Myocyte (in vitro differentiated cells): ENCODE results near the gene TANGO2. TPM values are rescaled to one million over a fixed set of nuclear protein-coding genes. Genes with fewer than 3 reads are reported as not detected.

Experiments
- DNase-seq: peaks from one replicate; pipeline ENCODE4 v3.0.0-alpha.2; 2012; ENCODE audit warnings: low read depth
- microRNA counts: library from miRNA; unstranded; fragments of <30 nt; microRNA quantifications from one replicate; lab custom pipeline; 2016
- microRNA-seq: library from miRNA; unstranded; fragments of <30 nt; microRNA quantifications from one replicate; pipeline ENCODE4, GENCODE V29; 2016
- total RNA-seq: library from RNA; depleted of rRNA; stranded (reverse); fragments of >200 nt; gene quantifications from 2 replicates; pipeline ENCODE4 v1.2.3, GENCODE V29; 2014

The TANGO2 gene
- total RNA-seq, 1 donor from 2014 or later, result 39.0 TPM

DNA sequence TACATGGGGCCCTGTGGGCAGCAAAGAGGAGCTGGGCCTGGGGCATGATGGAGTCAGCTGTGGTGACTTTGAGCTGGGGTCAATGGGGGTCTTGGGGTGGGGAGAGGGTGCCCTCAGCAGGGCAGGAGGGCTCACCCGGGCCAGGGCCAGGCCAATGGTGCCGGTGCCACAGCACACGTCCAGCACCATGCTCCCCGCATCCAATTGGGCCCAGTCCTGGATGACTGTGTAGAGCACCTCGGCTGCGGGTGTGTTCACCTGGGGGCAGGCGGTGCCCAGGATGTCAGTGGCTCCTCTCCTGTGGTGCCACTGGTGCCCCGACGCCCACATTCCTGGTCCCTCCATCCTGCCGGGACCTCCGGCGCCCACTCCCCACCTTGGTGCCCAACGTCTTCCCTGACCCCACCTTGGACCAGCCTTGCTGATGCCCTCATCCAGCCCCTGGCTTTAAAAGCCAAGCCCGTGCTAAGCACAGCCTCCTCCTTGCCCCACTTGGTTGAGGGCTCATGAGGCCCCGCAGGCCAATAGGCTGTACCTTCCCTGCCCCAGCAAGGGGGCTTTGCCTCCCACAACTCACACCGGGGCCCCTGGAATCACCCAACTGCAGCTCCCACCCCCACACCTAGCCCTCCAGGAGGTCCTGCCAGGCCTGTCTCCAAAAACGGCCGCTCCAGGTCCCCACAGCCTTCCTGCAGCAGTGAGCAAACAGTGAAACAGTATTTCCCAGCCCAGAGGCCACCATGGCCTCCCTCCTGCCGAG lies 92.8 kb downstream of the TANGO2 start:
- no peak for DNase-seq

DNA sequence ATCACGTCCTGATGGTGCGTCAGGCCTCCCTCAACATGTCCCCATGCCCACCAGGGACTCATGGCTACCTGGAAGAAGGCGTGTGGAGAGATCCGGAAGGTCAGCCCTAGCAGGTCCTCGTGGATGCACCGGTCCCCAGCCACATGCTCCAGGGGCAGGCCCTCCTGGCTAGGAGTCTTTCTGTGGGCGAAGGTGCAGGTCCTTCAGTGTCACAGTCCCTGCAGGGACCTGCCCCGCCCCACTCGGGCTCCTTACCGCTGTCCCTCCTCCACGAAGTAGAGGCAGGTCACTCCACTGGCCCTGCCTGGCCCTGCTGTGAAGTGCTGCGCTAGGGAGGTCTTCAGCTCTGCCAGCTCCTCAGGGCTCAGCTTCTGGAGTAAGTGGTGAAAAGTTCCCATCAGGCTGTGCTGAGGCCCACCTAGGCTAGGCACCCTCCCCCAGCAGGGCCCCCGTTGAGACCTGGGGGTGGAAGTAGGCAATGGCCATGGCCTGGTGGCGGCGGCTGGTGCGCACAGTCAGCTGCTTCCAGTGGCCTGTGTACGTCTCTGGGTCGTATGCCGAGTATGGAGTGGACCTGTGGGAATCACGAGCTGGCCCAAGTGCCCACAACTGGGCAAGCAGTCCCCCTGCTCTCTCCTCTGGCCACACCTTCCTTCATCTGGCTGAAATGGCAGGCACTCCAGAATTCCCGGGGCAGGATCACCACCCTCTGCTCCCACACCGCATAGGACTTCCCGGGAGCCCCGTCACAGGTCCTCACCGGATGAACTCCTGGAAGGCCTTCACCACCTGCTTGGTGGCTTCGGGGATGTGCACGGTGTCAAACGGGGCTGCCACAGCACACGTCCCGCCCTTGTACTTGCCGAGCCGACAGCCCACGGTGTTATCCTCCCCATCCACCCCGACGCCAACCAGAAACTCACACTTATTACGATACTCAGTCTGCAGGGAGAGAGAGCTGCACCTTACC lies 93.9 kb downstream of the TANGO2 start:
- no peak for DNase-seq

DNA sequence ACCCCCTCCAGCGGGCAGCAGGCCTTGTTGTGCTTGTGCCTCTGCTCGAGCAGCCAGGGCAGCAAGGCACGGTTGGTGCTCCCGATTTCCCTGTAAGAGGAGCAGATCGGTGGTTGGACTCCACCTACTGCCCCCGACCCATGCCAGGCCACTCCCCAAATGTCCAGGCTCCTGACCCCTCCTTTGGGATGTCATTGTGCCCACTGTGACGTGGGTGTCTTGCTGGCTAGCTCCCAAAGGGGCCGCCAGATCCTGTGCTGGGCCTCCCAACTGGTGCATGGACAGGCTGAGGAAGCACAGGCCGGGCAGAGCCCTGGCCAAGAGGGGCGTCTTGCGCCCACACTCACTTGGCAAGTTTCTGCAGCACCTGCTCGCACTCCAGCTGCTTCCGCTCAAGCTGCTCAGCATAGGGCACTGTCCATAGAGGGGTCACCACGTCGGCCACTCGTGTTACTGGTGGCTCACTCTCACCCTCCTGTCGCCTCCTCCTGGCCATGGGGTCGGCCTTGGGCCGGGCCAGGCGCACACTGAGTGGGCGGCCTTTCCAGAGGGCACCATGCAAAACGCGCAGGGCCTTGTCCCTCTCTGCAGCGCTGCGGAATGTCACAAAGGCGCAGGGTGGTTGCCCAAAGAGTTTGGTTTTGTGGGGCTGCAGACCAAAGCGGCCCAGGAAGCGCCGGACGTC lies 94.9 kb downstream of the TANGO2 start, which contains the start of gene RANBP1:
RANBP1 (plus strand) TSS at position 414 of the 685 bp plus-strand sequence; CDS start at position 495, 81 bp downstream.
- peak; percentile 90 for DNase-seq

DNA sequence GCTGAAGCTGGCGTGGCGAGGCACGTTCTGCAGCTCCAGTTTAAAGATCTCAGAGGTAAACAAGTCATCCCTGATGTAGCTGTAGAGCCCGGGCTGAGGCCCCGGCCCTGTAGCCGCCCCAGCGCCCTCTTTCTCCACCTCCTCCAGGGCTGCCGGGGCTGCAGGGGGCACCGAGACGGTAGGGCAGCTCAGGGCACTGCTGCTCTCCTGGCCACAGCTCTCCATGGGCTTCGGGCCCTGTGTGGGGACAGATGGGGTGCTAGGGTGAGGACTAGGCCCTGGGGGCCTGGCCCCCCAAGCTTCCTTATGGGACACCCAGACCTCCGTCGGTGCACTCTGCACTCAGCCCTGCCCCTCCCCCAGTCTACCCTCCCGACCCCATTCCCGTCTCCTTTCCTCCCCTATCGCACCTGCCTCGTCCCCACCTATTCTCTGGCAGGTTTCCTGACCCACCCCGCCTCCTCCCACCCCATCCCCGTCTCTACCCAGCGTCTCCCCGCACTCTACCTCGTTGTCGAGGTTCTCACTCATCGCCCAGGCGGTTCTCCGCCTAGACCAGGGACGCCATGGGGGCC lies 95.6 kb downstream of the TANGO2 start:
- DNase-seq, result no peak

MicroRNA genes within 50 kb of the gene (microRNA counts, 767-probe panel; counts per million panel counts)
- microRNA hsa-miR-1306-3p (lab: Ali Mortazavi, UCI), result not detected
- microRNA hsa-miR-185-5p (lab: Ali Mortazavi, UCI), result not detected

Small RNAs within 50 kb of the gene (microRNA-seq; reads per million reads assigned to microRNA genes)
- 636 reads per million, percentile 75 among the genes with 10 or more reads in this experiment for gene MIR185
- gene MIR6816, result not detected

Other genes starting within 250 kb of the TANGO2 start
- gene GNB1L, start 166.2 kb upstream of the TANGO2 start, total RNA-seq, result 6.9 and 9.0 TPM in 2 replicates
- gene RTL10, start 166.2 kb upstream of the TANGO2 start, total RNA-seq, result 14.5 and 15.9 TPM in 2 replicates
- 459 and 555 TPM in 2 replicates for gene COMT, start 79.3 kb upstream of the TANGO2 start, total RNA-seq
- 28.7 and 34.3 TPM in 2 replicates for gene TXNRD2, start 79.3 kb upstream of the TANGO2 start, total RNA-seq
- gene ARVCF, start 4.3 kb upstream of the TANGO2 start, total RNA-seq, result 26.2 and 37.7 TPM in 2 replicates
- gene DGCR8, start 59.1 kb downstream of the TANGO2 start, total RNA-seq, result 21.1 and 22.4 TPM in 2 replicates
- 214 and 239 TPM in 2 replicates for gene RANBP1, start 95.0 kb downstream of the TANGO2 start, total RNA-seq
- 62.7 and 79.7 TPM in 2 replicates for gene TRMT2A, start 96.1 kb downstream of the TANGO2 start, total RNA-seq
- 13.7 and 15.6 TPM in 2 replicates for gene ZDHHC8, start 110.7 kb downstream of the TANGO2 start, total RNA-seq
- gene CCDC188, start 129.9 kb downstream of the TANGO2 start, total RNA-seq, result 0.40 and 2.2 TPM in 2 replicates
- 10.5 and 12.7 TPM in 2 replicates for gene RTN4R, start 247.2 kb downstream of the TANGO2 start, total RNA-seq